ENCODE data around the gene LARP4B. TPM values are rescaled to one million over a fixed set of nuclear protein-coding genes. Genes with fewer than 3 reads are reported as not detected.

The LARP4B gene
- total and polyA plus RNA-seq, 2 experiments from 2014 or later = 18.3 to 52.3 TPM

DNA sequence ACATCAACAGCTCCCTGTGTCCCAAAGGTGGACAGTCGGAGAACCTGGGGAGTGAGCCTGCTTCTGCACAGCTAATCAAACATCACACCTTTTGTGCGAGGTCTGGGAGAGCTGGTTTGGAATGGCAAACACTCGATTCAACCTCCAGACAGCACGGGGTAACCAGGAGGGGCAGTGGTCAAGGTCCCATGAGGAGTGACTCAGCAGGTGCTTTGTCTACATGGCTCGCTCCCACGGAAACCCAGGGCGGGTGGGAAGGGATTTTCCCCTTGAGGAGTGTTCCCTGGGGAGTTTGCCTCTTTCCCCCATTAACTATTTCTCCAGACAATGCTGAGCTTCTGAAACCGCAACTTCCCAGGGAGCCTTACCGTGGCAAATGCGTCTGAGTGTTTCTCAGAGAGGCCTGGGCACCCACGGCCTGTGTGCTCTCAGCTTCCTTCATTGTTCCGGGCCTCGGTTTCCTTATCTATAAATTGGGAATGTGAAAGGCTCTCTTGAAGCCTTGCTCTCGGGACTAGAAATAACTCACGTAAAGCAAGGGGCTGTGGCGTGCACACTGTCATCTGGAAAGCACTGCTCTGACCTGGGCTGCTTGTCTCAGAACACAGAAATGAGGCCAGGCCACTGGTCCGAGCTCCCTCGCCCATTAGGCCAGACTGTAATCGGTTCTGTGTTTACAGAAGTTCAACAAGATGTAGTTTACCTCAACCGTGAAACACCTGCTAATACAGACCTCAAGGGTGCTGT, 42.7 kb upstream of the LARP4B start (continued):
- TF ChIP-seq, protein P1, sequence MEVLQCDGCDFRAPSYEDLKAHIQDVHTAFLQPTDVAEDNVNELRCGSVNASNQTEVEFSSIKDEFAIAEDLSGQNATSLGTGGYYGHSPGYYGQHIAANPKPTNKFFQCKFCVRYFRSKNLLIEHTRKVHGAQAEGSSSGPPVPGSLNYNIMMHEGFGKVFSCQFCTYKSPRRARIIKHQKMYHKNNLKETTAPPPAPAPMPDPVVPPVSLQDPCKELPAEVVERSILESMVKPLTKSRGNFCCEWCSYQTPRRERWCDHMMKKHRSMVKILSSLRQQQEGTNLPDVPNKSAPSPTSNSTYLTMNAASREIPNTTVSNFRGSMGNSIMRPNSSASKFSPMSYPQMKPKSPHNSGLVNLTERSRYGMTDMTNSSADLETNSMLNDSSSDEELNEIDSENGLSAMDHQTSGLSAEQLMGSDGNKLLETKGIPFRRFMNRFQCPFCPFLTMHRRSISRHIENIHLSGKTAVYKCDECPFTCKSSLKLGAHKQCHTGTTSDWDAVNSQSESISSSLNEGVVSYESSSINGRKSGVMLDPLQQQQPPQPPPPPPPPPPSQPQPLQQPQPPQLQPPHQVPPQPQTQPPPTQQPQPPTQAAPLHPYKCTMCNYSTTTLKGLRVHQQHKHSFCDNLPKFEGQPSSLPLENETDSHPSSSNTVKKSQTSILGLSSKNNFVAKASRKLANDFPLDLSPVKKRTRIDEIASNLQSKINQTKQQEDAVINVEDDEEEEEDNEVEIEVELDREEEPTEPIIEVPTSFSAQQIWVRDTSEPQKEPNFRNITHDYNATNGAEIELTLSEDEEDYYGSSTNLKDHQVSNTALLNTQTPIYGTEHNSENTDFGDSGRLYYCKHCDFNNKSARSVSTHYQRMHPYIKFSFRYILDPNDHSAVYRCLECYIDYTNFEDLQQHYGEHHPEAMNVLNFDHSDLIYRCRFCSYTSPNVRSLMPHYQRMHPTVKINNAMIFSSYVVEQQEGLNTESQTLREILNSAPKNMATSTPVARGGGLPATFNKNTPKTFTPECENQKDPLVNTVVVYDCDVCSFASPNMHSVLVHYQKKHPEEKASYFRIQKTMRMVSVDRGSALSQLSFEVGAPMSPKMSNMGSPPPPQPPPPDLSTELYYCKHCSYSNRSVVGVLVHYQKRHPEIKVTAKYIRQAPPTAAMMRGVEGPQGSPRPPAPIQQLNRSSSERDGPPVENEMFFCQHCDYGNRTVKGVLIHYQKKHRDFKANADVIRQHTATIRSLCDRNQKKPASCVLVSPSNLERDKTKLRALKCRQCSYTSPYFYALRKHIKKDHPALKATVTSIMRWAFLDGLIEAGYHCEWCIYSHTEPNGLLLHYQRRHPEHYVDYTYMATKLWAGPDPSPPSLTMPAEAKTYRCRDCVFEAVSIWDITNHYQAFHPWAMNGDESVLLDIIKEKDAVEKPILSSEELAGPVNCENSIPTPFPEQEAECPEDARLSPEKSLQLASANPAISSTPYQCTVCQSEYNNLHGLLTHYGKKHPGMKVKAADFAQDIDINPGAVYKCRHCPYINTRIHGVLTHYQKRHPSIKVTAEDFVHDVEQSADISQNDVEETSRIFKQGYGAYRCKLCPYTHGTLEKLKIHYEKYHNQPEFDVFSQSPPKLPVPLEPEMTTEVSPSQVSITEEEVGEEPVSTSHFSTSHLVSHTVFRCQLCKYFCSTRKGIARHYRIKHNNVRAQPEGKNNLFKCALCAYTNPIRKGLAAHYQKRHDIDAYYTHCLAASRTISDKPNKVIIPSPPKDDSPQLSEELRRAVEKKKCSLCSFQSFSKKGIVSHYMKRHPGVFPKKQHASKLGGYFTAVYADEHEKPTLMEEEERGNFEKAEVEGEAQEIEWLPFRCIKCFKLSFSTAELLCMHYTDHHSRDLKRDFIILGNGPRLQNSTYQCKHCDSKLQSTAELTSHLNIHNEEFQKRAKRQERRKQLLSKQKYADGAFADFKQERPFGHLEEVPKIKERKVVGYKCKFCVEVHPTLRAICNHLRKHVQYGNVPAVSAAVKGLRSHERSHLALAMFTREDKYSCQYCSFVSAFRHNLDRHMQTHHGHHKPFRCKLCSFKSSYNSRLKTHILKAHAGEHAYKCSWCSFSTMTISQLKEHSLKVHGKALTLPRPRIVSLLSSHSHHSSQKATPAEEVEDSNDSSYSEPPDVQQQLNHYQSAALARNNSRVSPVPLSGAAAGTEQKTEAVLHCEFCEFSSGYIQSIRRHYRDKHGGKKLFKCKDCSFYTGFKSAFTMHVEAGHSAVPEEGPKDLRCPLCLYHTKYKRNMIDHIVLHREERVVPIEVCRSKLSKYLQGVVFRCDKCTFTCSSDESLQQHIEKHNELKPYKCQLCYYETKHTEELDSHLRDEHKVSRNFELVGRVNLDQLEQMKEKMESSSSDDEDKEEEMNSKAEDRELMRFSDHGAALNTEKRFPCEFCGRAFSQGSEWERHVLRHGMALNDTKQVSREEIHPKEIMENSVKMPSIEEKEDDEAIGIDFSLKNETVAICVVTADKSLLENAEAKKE (CRISPR knock-in tag; IDR thresholded peaks at IDR 0.05) = no peak
- TF ChIP-seq, protein P2, sequence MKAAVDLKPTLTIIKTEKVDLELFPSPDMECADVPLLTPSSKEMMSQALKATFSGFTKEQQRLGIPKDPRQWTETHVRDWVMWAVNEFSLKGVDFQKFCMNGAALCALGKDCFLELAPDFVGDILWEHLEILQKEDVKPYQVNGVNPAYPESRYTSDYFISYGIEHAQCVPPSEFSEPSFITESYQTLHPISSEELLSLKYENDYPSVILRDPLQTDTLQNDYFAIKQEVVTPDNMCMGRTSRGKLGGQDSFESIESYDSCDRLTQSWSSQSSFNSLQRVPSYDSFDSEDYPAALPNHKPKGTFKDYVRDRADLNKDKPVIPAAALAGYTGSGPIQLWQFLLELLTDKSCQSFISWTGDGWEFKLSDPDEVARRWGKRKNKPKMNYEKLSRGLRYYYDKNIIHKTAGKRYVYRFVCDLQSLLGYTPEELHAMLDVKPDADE (IDR thresholded peaks at IDR 0.05) = no peak
- TF ChIP-seq EZH2phosphoT487 (IDR thresholded peaks at IDR 0.05; ENCODE audit: unreplicated experiment) = no peak
- TF ChIP-seq, protein P3, sequence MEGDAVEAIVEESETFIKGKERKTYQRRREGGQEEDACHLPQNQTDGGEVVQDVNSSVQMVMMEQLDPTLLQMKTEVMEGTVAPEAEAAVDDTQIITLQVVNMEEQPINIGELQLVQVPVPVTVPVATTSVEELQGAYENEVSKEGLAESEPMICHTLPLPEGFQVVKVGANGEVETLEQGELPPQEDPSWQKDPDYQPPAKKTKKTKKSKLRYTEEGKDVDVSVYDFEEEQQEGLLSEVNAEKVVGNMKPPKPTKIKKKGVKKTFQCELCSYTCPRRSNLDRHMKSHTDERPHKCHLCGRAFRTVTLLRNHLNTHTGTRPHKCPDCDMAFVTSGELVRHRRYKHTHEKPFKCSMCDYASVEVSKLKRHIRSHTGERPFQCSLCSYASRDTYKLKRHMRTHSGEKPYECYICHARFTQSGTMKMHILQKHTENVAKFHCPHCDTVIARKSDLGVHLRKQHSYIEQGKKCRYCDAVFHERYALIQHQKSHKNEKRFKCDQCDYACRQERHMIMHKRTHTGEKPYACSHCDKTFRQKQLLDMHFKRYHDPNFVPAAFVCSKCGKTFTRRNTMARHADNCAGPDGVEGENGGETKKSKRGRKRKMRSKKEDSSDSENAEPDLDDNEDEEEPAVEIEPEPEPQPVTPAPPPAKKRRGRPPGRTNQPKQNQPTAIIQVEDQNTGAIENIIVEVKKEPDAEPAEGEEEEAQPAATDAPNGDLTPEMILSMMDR (conservative IDR thresholded peaks at IDR 0.05; ENCODE audit: low read depth in 2 of 2) = no peak
- TF ChIP-seq CREB1 (CRISPR knock-in tag; IDR thresholded peaks at IDR 0.05; ENCODE audit: low read depth) = no peak
- no peak for TF ChIP-seq ZNF114 (CRISPR knock-in tag; IDR thresholded peaks at IDR 0.05)
- no peak for TF ChIP-seq EZH2 (IDR thresholded peaks at IDR 0.05; ENCODE audit: low read depth, unreplicated experiment)
